SH-SY5Y (cell line): ENCODE data around the gene FAM151B.

ENCODE experiments used
- GATA2 ChIP-seq: IDR thresholded peaks from 2 replicates; pipeline ENCODE4 v1.6.1; 2011; ENCODE audit warnings: mild to moderate bottlenecking, low read depth, low read length
- GATA3 ChIP-seq: IDR thresholded peaks from 2 replicates; pipeline ENCODE4 v1.6.1; 2011; ENCODE audit warnings: low read depth, mild to moderate bottlenecking, low read length, moderate library complexity

DNA sequence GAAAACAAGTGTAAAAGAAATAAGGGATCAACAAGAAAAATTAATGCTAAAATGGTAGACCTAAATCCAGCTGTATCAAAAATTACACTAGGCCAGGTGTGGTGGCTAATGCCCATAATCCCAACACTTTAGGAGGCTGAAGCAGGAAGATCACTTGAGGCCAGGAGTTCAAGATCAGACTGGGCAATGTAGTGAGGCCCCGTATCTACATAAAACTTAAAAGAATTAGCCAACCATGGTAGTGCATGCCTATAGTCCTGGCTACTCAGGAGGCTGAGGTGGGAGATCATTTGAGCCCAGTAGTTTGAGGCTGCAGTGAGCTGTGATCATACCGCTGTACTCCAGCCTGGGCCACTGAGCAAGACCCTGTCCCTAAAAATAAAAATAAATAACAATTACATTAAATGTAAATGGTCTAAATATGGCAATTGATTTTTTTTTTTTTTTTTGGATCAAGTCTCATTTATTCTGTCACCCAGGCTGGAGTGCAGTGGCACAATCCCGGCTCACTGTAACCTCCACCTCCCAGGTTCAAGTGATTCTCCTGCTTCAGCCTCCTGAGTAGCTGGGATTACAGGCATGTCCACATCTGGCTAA is 4.2 kb upstream of the FAM151B start:
- TF ChIP-seq GATA3: no peak
- no peak for TF ChIP-seq GATA2
